IMR-90 (cell line): Measurements from ENCODE around the gene ULBP1.

ENCODE experiments used
- FOS ChIP-seq: fragments of 150-350 bp; IDR thresholded peaks from 2 replicates; pipeline ENCODE4 v1.6.1; 2016; ENCODE audit warnings: low read depth, low read length
- MAFK ChIP-seq: IDR thresholded peaks from 2 replicates; pipeline ENCODE4 v1.6.1; 2012; ENCODE audit warnings: low read depth, low read length, improper control_type of control experiment
- POLR2A ChIP-seq: IDR thresholded peaks from 2 replicates; pipeline ENCODE4 v1.6.1; 2012; ENCODE audit warnings: mild to moderate bottlenecking, low read depth, low read length
- RCOR1 ChIP-seq: IDR thresholded peaks from 2 replicates; pipeline ENCODE4 v1.6.1; 2012; ENCODE audit warnings: mild to moderate bottlenecking, low read length, improper control_type of control experiment; ENCODE audit not compliant: insufficient replicate concordance
- RFX5 ChIP-seq: IDR thresholded peaks from 2 replicates; pipeline ENCODE4 v1.8.0; 2012; ENCODE audit warnings: low read depth, mild to moderate bottlenecking, low read length, moderate library complexity
- TF ChIP-seq, protein P1 (sequence below): conservative IDR thresholded peaks from 2 replicates; pipeline ENCODE4 v1.5.1; 2012; ENCODE audit warnings: mild to moderate bottlenecking, low read depth, low read length, improper control_type of control experiment

DNA sequence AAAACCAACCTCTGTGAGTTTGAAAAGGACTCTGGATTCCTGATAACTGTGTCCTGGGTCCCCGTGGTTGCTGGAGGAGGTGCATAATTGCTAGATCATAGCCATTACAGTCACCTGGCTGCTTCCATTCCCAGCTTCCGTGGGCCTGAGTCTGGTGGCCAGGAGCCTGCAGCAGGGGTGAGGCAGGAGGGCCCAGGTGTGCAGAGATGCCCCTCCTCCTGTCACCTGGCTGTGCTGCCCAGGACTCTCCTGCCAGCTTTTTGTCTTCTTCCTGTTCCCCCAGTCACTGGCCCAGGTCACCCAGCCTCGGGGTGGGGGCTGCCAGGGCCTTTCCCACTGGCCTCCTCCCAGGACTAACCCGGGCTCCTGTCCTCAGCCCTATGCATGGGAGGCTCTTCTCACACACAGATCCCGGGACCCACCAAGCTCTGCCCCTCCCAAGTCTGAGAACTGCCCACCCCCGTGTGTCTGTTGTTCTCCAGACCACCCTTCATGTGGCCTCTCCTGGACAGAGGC lies 31.6 kb downstream of the ULBP1 start:
- TF ChIP-seq, protein P1, sequence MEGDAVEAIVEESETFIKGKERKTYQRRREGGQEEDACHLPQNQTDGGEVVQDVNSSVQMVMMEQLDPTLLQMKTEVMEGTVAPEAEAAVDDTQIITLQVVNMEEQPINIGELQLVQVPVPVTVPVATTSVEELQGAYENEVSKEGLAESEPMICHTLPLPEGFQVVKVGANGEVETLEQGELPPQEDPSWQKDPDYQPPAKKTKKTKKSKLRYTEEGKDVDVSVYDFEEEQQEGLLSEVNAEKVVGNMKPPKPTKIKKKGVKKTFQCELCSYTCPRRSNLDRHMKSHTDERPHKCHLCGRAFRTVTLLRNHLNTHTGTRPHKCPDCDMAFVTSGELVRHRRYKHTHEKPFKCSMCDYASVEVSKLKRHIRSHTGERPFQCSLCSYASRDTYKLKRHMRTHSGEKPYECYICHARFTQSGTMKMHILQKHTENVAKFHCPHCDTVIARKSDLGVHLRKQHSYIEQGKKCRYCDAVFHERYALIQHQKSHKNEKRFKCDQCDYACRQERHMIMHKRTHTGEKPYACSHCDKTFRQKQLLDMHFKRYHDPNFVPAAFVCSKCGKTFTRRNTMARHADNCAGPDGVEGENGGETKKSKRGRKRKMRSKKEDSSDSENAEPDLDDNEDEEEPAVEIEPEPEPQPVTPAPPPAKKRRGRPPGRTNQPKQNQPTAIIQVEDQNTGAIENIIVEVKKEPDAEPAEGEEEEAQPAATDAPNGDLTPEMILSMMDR, result no peak
- TF ChIP-seq RFX5, result no peak
- TF ChIP-seq POLR2A, result no peak
- no peak for TF ChIP-seq MAFK
- TF ChIP-seq RCOR1, result no peak
- no peak for TF ChIP-seq FOS
